HEK293 (cell line): Measurements from ENCODE around the gene KMO.
A peak's percentile ranks its signal among the peaks of the same experiment; 100 is the strongest.

Source experiments
- BCL11A ChIP-seq: fragments of 450-650 bp; formaldehyde crosslinking; IDR thresholded peaks from 2 replicates; pipeline ENCODE4 v1.5.1; 2016; ENCODE audit warnings: low read depth, missing biosample characterization, missing genetic modification characterization
- MEIS1 ChIP-seq: sonication (generic); formaldehyde crosslinking; IDR thresholded peaks from 2 replicates; pipeline ENCODE4 v1.8.1; 2022; ENCODE audit warnings: missing genetic modification reagents, mild to moderate bottlenecking, borderline replicate concordance
- PRDM1 ChIP-seq: fragments of 450-650 bp; formaldehyde crosslinking; IDR thresholded peaks from 2 replicates; pipeline ENCODE4; 2016; ENCODE audit warnings: missing biosample characterization, missing genetic modification characterization
- REST ChIP-seq: fragments of 450-650 bp; formaldehyde crosslinking; IDR thresholded peaks from 2 replicates; pipeline ENCODE4 v1.5.1; 2016; ENCODE audit warnings: missing biosample characterization, missing genetic modification characterization
- TRIM28 ChIP-seq: IDR thresholded peaks from 2 replicates; pipeline ENCODE4 v1.6.1; 2011; ENCODE audit warnings: low read length, control low read depth, borderline replicate concordance
- ZNF514 ChIP-seq: fragments of 450-650 bp; formaldehyde crosslinking; IDR thresholded peaks from 2 replicates; pipeline ENCODE4 v1.5.1; 2016; ENCODE audit warnings: missing biosample characterization, missing genetic modification characterization
- ZNF518A ChIP-seq: fragments of 450-650 bp; formaldehyde crosslinking; conservative IDR thresholded peaks from 2 replicates; pipeline ENCODE4 v1.5.1; 2016; ENCODE audit warnings: low read depth, missing biosample characterization, missing genetic modification characterization
- ZNF529 ChIP-seq: fragments of 450-650 bp; formaldehyde crosslinking; IDR thresholded peaks from 2 replicates; pipeline ENCODE4 v1.5.1; 2017; ENCODE audit warnings: missing genetic modification characterization, missing biosample characterization; ENCODE audit not compliant: insufficient replicate concordance
- ZNF626 ChIP-seq: fragments of 450-650 bp; sonication (Bioruptor Pico); formaldehyde crosslinking; IDR thresholded peaks from 2 replicates; pipeline ENCODE4 v1.5.1; 2018; ENCODE audit warnings: missing biosample characterization, missing genetic modification characterization, inconsistent platforms
- ZSCAN18 ChIP-seq: fragments of 450-650 bp; formaldehyde crosslinking; IDR thresholded peaks from 2 replicates; pipeline ENCODE4 v1.5.1; 2016; ENCODE audit warnings: missing biosample characterization, missing genetic modification characterization
- TF ChIP-seq, protein P1 (sequence below): fragments of 450-650 bp; formaldehyde crosslinking; IDR thresholded peaks from 2 replicates; pipeline ENCODE4 v1.5.1; 2016; ENCODE audit warnings: missing biosample characterization, missing genetic modification characterization
- TF ChIP-seq, protein P2 (sequence below): fragments of 450-650 bp; formaldehyde crosslinking; IDR thresholded peaks from 2 replicates; pipeline ENCODE4 v1.5.1; 2016; ENCODE audit warnings: missing biosample characterization, missing genetic modification characterization, borderline replicate concordance
- TF ChIP-seq, protein P3 (sequence below): fragments of 450-650 bp; formaldehyde crosslinking; IDR thresholded peaks from 2 replicates; pipeline ENCODE4 v1.5.1; 2016; ENCODE audit warnings: missing biosample characterization, missing genetic modification characterization
- TF ChIP-seq, protein P4 (sequence below): fragments of 450-650 bp; formaldehyde crosslinking; IDR thresholded peaks from 2 replicates; pipeline ENCODE4 v1.5.1; 2017; ENCODE audit warnings: missing biosample characterization, missing genetic modification characterization

The KMO gene

GRCh38 chr1:241631674-241632073 lies 99.5 kb downstream of the KMO start (continued):
- TF ChIP-seq, protein P1, sequence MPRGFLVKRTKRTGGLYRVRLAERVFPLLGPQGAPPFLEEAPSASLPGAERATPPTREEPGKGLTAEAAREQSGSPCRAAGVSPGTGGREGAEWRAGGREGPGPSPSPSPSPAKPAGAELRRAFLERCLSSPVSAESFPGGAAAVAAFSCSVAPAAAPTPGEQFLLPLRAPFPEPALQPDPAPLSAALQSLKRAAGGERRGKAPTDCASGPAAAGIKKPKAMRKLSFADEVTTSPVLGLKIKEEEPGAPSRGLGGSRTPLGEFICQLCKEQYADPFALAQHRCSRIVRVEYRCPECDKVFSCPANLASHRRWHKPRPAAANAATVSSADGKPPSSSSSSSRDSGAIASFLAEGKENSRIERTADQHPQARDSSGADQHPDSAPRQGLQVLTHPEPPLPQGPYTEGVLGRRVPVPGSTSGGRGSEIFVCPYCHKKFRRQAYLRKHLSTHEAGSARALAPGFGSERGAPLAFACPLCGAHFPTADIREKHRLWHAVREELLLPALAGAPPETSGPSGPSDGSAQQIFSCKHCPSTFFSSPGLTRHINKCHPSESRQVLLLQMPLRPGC, result no peak
- TF ChIP-seq ZNF626 (tag by site-specific recombination), result no peak
- no peak for TF ChIP-seq ZSCAN18 (tag by site-specific recombination)
- peak; percentile 36; the same call in 1 of the 2 replicates for TF ChIP-seq TRIM28
- TF ChIP-seq, protein P2, sequence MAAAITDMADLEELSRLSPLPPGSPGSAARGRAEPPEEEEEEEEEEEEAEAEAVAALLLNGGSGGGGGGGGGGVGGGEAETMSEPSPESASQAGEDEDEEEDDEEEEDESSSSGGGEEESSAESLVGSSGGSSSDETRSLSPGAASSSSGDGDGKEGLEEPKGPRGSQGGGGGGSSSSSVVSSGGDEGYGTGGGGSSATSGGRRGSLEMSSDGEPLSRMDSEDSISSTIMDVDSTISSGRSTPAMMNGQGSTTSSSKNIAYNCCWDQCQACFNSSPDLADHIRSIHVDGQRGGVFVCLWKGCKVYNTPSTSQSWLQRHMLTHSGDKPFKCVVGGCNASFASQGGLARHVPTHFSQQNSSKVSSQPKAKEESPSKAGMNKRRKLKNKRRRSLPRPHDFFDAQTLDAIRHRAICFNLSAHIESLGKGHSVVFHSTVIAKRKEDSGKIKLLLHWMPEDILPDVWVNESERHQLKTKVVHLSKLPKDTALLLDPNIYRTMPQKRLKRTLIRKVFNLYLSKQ (tag by site-specific recombination), result no peak
- TF ChIP-seq, protein P3, sequence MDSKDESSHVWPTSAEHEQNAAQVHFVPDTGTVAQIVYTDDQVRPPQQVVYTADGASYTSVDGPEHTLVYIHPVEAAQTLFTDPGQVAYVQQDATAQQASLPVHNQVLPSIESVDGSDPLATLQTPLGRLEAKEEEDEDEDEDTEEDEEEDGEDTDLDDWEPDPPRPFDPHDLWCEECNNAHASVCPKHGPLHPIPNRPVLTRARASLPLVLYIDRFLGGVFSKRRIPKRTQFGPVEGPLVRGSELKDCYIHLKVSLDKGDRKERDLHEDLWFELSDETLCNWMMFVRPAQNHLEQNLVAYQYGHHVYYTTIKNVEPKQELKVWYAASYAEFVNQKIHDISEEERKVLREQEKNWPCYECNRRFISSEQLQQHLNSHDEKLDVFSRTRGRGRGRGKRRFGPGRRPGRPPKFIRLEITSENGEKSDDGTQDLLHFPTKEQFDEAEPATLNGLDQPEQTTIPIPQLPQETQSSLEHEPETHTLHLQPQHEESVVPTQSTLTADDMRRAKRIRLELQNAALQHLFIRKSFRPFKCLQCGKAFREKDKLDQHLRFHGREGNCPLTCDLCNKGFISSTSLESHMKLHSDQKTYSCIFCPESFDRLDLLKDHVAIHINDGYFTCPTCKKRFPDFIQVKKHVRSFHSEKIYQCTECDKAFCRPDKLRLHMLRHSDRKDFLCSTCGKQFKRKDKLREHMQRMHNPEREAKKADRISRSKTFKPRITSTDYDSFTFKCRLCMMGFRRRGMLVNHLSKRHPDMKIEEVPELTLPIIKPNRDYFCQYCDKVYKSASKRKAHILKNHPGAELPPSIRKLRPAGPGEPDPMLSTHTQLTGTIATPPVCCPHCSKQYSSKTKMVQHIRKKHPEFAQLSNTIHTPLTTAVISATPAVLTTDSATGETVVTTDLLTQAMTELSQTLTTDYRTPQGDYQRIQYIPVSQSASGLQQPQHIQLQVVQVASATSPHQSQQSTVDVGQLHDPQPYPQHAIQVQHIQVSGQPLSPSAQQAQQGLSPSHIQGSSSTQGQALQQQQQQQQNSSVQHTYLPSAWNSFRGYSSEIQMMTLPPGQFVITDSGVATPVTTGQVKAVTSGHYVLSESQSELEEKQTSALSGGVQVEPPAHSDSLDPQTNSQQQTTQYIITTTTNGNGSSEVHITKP (tag by site-specific recombination), result no peak
- TF ChIP-seq ZNF518A, result no peak
- no peak for TF ChIP-seq REST (tag by site-specific recombination)
- peak; percentile 40; the same call in 1 of the 2 replicates for TF ChIP-seq PRDM1
- TF ChIP-seq MEIS1 (CRISPR knock-in tag), result no peak
- TF ChIP-seq, protein P4, sequence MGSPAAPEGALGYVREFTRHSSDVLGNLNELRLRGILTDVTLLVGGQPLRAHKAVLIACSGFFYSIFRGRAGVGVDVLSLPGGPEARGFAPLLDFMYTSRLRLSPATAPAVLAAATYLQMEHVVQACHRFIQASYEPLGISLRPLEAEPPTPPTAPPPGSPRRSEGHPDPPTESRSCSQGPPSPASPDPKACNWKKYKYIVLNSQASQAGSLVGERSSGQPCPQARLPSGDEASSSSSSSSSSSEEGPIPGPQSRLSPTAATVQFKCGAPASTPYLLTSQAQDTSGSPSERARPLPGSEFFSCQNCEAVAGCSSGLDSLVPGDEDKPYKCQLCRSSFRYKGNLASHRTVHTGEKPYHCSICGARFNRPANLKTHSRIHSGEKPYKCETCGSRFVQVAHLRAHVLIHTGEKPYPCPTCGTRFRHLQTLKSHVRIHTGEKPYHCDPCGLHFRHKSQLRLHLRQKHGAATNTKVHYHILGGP (tag by site-specific recombination), result no peak
- TF ChIP-seq ZNF514, result no peak
- TF ChIP-seq BCL11A (tag by site-specific recombination), result no peak
- no peak for TF ChIP-seq ZNF529 (tag by site-specific recombination)
